ENCODE measurements around the gene GRIK1.

- TF ChIP-seq CTCF (IDR thresholded peaks at IDR 0.05) (no peak), EZH2 (IDR thresholded peaks at IDR 0.05; ENCODE audit: borderline replicate concordance, insufficient read depth, low read depth, low read length, poor library complexity, severe bottlenecking) (no peak)
These were observed 18.9 kb downstream of the GRIK1 start for GRCh38 chr21:29920938-29921337.
